Activated CD8-positive, alpha-beta T cell treated with anti-CD3 and anti-CD28 coated beads for 36 hours (primary cell): ENCODE results near the gene STIM2. TPM values are rescaled to one million over a fixed set of nuclear protein-coding genes. Genes with fewer than 3 reads are reported as not detected.

Experiments used
- ATAC-seq: fragments of 200-7000 bp; cut with Tn5 transposase; one replicate; pipeline ENCODE4 v1.10.0; 2021; ENCODE audit warnings: mild to moderate bottlenecking, moderate library complexity
- CTCF ChIA-PET: fragments of 350-600 bp; sonication (Branson Sonifier 250); formaldehyde crosslinking; loops from one replicate; lab custom pipeline; 2021; ENCODE audit warnings: antibody characterized with exemption; lab: Charles Lee
- POLR2A ChIA-PET: fragments of 350-600 bp; sonication (Branson Sonifier 250); formaldehyde crosslinking; loops from one replicate; lab custom pipeline; 2021; ENCODE audit warnings: antibody characterized with exemption; lab: Charles Lee
- DNase-seq: peaks from one replicate; pipeline ENCODE4 v3.0.0-alpha.2; 2020
- H3K27ac Mint-ChIP-seq: one replicate; pipeline ENCODE4 v1.8.0; 2021; ENCODE audit warnings: mild to moderate bottlenecking, mixed read lengths
- H3K27me3 Mint-ChIP-seq: one replicate; pipeline ENCODE4 v1.8.0; 2021; ENCODE audit warnings: mixed read lengths
- H3K36me3 Mint-ChIP-seq: one replicate; pipeline ENCODE4 v1.8.0; 2021; ENCODE audit warnings: low read depth, mixed read lengths
- H3K4me1 Mint-ChIP-seq: one replicate; pipeline ENCODE4 v1.8.0; 2021; ENCODE audit warnings: low read depth, mixed read lengths
- H3K4me3 Mint-ChIP-seq: one replicate; pipeline ENCODE4 v1.8.0; 2021; ENCODE audit warnings: mild to moderate bottlenecking, moderate library complexity, mixed read lengths
- H3K9me3 Mint-ChIP-seq: one replicate; pipeline ENCODE4 v1.8.0; 2021; ENCODE audit warnings: mixed read lengths
- CTCF ChIP-seq: fragments of 200-600 bp; IDR thresholded peaks from one replicate; pipeline ENCODE4 v1.8.0; 2022; ENCODE audit warnings: antibody characterized with exemption, mild to moderate bottlenecking
- intact Hi-C: fragments of 100-400 bp; cut with micrococcal nuclease; formaldehyde crosslinking; loops from one replicate; pipeline ENCODE4 v1.10.0; 2022
- total RNA-seq, 2 experiments: library from RNA; stranded (reverse); gene quantifications; one replicate each; pipeline ENCODE4 v1.2.3, GENCODE V29; 2021

STIM2 gene
- total RNA-seq, 2 experiments from 2014 or later = 44.4 to 46.6 TPM

- Mint-ChIP-seq H3K27ac (peak overlapping the region; percentile 71), H3K4me1 (peaks cover 26% of the 10 kb centered on the region), H3K9me3 (peaks cover 3% of the 10 kb centered on the region), H3K36me3 (peaks cover 35% of the 10 kb centered on the region), H3K4me3 (no peak overlapping the region), H3K27me3 (no peaks in the 10 kb centered on the region)
- DNase-seq (no peak), ATAC-seq (no peak)
- ChIA-PET POLR2A (no interaction called here), CTCF (no interaction called here)
- TF ChIP-seq CTCF = no peak
- intact Hi-C loops = no loop called here
Measured at GRCh38 chr4:27017623-27018022, 157.0 kb downstream of the STIM2 start.

GRCh38 chr4:27018076-27018475, 157.4 kb downstream of the STIM2 start:
- Mint-ChIP-seq H3K27ac (peak overlapping the region; percentile 71), H3K4me1 (peaks cover 26% of the 10 kb centered on the region), H3K27me3 (no peaks in the 10 kb centered on the region), H3K4me3 (no peak overlapping the region), H3K36me3 (peaks cover 35% of the 10 kb centered on the region), H3K9me3 (peaks cover 3% of the 10 kb centered on the region)
- intact Hi-C loops = no loop called here
- peak; percentile 41 for DNase-seq
- ATAC-seq = peak; percentile 65
- ChIA-PET CTCF (no interaction called here), POLR2A (interaction anchor here (0.6 kb wide), 1 partner anchor 494 kb away, joined by 3 read pairs; no protein-coding TSS in a partner anchor)
- no peak for TF ChIP-seq CTCF

GRCh38 chr4:27018910-27019309, 158.3 kb downstream of the STIM2 start:
- H3K9me3 Mint-ChIP-seq = peaks cover 3% of the 10 kb centered on the region
- no peak for TF ChIP-seq CTCF
- intact Hi-C loops = no loop called here
- no peak overlapping the region for H3K27ac Mint-ChIP-seq
- peaks cover 22% of the 10 kb centered on the region for H3K4me1 Mint-ChIP-seq
- ChIA-PET POLR2A (no interaction called here), CTCF (interaction anchor here (0.7 to 1.4 kb wide), 3 partner anchors 9 to 559 kb away, joined by 3 to 6 read pairs (median 3); no protein-coding TSS in a partner anchor)
- no peak for ATAC-seq
- no peaks in the 10 kb centered on the region for H3K27me3 Mint-ChIP-seq
- peaks cover 41% of the 10 kb centered on the region for H3K36me3 Mint-ChIP-seq
- no peak overlapping the region for H3K4me3 Mint-ChIP-seq
- no peak for DNase-seq

- intact Hi-C loops = no loop called here
Measured at GRCh38 chr4:27019766-27020165, 159.1 kb downstream of the STIM2 start.

More at GRCh38 chr4:27019766-27020165, 159.1 kb downstream of the STIM2 start:
- TF ChIP-seq CTCF = no peak
- Mint-ChIP-seq H3K27me3 (no peaks in the 10 kb centered on the region), H3K36me3 (peaks cover 42% of the 10 kb centered on the region), H3K4me3 (no peak overlapping the region), H3K4me1 (peaks cover 22% of the 10 kb centered on the region), H3K27ac (no peak overlapping the region), H3K9me3 (peaks cover 3% of the 10 kb centered on the region)
- CTCF ChIA-PET = interaction anchor here (1.4 kb wide), 1 partner anchor 10 kb away, joined by 6 read pairs; no protein-coding TSS in a partner anchor
- no peak for ATAC-seq
- DNase-seq = no peak
- POLR2A ChIA-PET = interaction anchor here (0.9 kb wide), 1 partner anchor 9 kb away, joined by 3 read pairs; no protein-coding TSS in a partner anchor
